Fibroblast of lung (primary cell): ENCODE results near the gene ABCA10. TPM values are rescaled to one million over a fixed set of nuclear protein-coding genes. Genes with fewer than 3 reads are reported as not detected.

Experiments used
- DNase-seq, 2 donors: peaks; one replicate each; pipeline versions ENCODE4 v3.0.0 to v3.0.0-alpha.2; 2010; ENCODE audit warnings: low read depth in 2 of 2
- H2AFZ ChIP-seq: 2 replicates; pipeline ENCODE4 v1.5.1; 2012; ENCODE audit warnings: low read length, control low read depth, inconsistent platforms
- H3K27ac ChIP-seq: 2 replicates; pipeline ENCODE4 v1.5.1; 2011; ENCODE audit warnings: low read length, control low read depth; ENCODE audit not compliant: insufficient read depth
- H3K27me3 ChIP-seq: 2 replicates; pipeline ENCODE4 v1.5.1; 2011; ENCODE audit warnings: mild to moderate bottlenecking, low read length; ENCODE audit not compliant: control insufficient read depth, insufficient read depth
- H3K36me3 ChIP-seq: 2 replicates; pipeline ENCODE4 v1.5.1; 2011; ENCODE audit warnings: low read length; ENCODE audit not compliant: control insufficient read depth, insufficient read depth
- H3K4me1 ChIP-seq: 2 replicates; pipeline ENCODE4 v1.5.1; 2011; ENCODE audit warnings: low read length; ENCODE audit not compliant: control insufficient read depth, insufficient read depth; ENCODE audit errors: extremely low read depth
- H3K4me2 ChIP-seq: 2 replicates; pipeline ENCODE4 v1.5.1; 2011; ENCODE audit warnings: low read length, control low read depth; ENCODE audit not compliant: insufficient read depth; ENCODE audit errors: extremely low read depth
- H3K4me3 ChIP-seq, 4 experiments: fragments of 200-600 bp in 1 of 4; sonication (generic) in 1 of 4; replicated peaks in 1 of 4; 2 replicates each; pipeline ENCODE4 v1.5.1; 2011 to 2016; ENCODE audit warnings: low read length in 4 of 4, low read depth in 3 of 4, mild to moderate bottlenecking in 3 of 4, control low read depth in 2 of 4, inconsistent platforms in 1 of 4, mixed read lengths in 1 of 4; ENCODE audit not compliant: insufficient read depth in 1 of 4; ENCODE audit errors: control extremely low read depth in 1 of 4
- H3K79me2 ChIP-seq: 2 replicates; pipeline ENCODE4 v1.5.1; 2012; ENCODE audit warnings: mild to moderate bottlenecking, low read length, inconsistent platforms; ENCODE audit not compliant: control insufficient read depth, insufficient read depth
- H3K9ac ChIP-seq: 2 replicates; pipeline ENCODE4 v1.5.1; 2011; ENCODE audit warnings: mild to moderate bottlenecking, low read length, control low read depth; ENCODE audit not compliant: insufficient read depth
- H3K9me3 ChIP-seq: 2 replicates; pipeline ENCODE4 v1.5.1; 2012; ENCODE audit warnings: low read depth, low read length; ENCODE audit not compliant: control insufficient read depth, insufficient read depth
- H4K20me1 ChIP-seq: 2 replicates; pipeline ENCODE4 v1.5.1; 2011; ENCODE audit warnings: low read length; ENCODE audit not compliant: control insufficient read depth, insufficient read depth; ENCODE audit errors: extremely low read depth
- EZH2 ChIP-seq: IDR thresholded peaks from 2 replicates; pipeline ENCODE4 v1.5.1; 2012; ENCODE audit warnings: low read length, control low read depth, mild to moderate bottlenecking; ENCODE audit errors: missing control alignments
- polyA plus RNA-seq, 2 donors: library from polyadenylated mRNA; depleted of rRNA in 1 of 2; stranded (reverse) in 1 of 2; unstranded in 1 of 2; fragments of >200 nt; gene quantifications; 2 replicates each; pipeline ENCODE4 v1.2.1, GENCODE V29; 2011 to 2012; ENCODE audit warnings: missing spikeins in 1 of 2
- total RNA-seq: library from RNA; depleted of rRNA; stranded (reverse); fragments of >200 nt; gene quantifications from 2 replicates; pipeline ENCODE4 v1.2.1, GENCODE V29; 2014
- TF ChIP-seq, protein P1 (sequence below), 2 donors: IDR thresholded peaks in 1 of 2; conservative IDR thresholded peaks in 1 of 2; 1 replicate in 1 of 2; 2 replicates in 1 of 2; pipeline ENCODE4 v1.5.1; 2011 to 2012; ENCODE audit warnings: low read length in 2 of 2, control low read depth in 1 of 2, inconsistent platforms in 1 of 2, low read depth in 1 of 2, mild to moderate bottlenecking in 1 of 2

ABCA10 gene
- total and polyA plus RNA-seq, 2 donors (not counting 1 experiment from before 2014, with no cell fraction given), result 0.64 to 2.8 TPM

GRCh38 chr17:69147460-69147859 lies 81.2 kb downstream of the ABCA10 start:
- H2AFZ ChIP-seq, result no peak overlapping the region

DNA sequence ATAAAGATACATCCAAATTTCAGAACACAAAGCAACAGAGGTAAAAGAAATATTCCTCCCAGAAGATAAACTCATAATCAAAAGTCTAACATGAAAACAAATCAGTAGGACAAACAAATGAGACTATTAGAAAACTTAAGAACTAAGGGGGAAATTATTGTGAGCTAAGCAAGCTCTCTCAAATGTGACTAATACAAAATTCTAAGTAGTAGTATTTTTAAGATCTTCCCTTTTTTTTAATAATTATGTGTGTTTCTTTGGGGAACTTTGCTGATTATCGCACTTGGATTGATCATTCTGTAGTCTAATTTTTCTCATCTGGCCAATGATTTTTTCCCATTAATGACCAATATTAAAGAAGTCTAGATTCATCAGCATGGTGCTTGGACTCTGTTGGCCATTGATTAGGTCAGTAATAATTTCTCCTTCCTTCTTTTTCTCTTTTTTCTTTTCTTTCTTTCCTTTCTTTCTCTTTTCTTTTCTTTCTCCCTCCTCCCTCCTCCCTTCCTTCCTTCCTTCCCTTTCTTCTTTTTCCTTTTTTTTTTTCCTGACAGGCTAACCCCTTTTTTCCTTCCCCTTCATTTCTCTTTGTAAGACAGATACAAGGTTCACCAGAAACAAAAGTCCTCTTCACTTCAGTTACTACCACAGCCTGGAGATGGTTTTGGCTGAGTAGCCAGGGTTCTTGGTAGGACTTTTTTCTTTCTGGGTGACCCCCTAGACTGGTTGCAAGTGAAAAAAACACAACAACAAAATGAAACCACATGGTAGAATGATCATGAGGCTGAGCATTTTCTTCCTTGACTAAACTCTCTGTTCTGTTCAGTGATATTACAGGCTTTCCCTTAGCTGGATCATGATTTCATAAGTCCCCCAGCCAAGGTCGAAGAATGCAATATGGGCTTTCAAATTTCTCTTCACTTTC lies 84.0 kb downstream of the ABCA10 start:
- DNase-seq, result no peak
- H3K36me3 ChIP-seq, result no peaks in the 10 kb centered on the region
- H3K27me3 ChIP-seq, result no peaks in the 10 kb centered on the region
- no peak overlapping the region for H3K4me2 ChIP-seq
- H3K27ac ChIP-seq, result no peak overlapping the region
- H2AFZ ChIP-seq, result peak overlapping the region; percentile 14
- peaks cover 2% of the 10 kb centered on the region for H3K4me1 ChIP-seq
- no peak overlapping the region for H3K4me3 ChIP-seq
- H3K9me3 ChIP-seq, result no peaks in the 10 kb centered on the region
- no peak for TF ChIP-seq EZH2
- H3K9ac ChIP-seq, result no peak overlapping the region
- no peaks in the 10 kb centered on the region for H4K20me1 ChIP-seq
- H3K79me2 ChIP-seq, result no peaks in the 10 kb centered on the region

More at GRCh38 chr17:69147460-69147859, 81.2 kb downstream of the ABCA10 start:
- H3K4me1 ChIP-seq, result no peaks in the 10 kb centered on the region
- H3K9ac ChIP-seq, result no peak overlapping the region
- H4K20me1 ChIP-seq, result no peaks in the 10 kb centered on the region
- no peaks in the 10 kb centered on the region for H3K9me3 ChIP-seq
- H3K4me2 ChIP-seq, result no peak overlapping the region
- H3K36me3 ChIP-seq, result no peaks in the 10 kb centered on the region
- TF ChIP-seq, protein P1, sequence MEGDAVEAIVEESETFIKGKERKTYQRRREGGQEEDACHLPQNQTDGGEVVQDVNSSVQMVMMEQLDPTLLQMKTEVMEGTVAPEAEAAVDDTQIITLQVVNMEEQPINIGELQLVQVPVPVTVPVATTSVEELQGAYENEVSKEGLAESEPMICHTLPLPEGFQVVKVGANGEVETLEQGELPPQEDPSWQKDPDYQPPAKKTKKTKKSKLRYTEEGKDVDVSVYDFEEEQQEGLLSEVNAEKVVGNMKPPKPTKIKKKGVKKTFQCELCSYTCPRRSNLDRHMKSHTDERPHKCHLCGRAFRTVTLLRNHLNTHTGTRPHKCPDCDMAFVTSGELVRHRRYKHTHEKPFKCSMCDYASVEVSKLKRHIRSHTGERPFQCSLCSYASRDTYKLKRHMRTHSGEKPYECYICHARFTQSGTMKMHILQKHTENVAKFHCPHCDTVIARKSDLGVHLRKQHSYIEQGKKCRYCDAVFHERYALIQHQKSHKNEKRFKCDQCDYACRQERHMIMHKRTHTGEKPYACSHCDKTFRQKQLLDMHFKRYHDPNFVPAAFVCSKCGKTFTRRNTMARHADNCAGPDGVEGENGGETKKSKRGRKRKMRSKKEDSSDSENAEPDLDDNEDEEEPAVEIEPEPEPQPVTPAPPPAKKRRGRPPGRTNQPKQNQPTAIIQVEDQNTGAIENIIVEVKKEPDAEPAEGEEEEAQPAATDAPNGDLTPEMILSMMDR (conservative IDR thresholded peaks at IDR 0.05 in 1 of 2, IDR thresholded peaks at IDR 0.05 in 1 of 2; ENCODE audit: low read depth in 1 of 2, low read length in 2 of 2), result no peak
- TF ChIP-seq EZH2, result no peak
- H3K79me2 ChIP-seq, result no peaks in the 10 kb centered on the region
- DNase-seq, result no peak
- H3K27ac ChIP-seq, result no peak overlapping the region
- H3K4me3 ChIP-seq, result no peak overlapping the region
- H3K27me3 ChIP-seq, result no peaks in the 10 kb centered on the region

DNA sequence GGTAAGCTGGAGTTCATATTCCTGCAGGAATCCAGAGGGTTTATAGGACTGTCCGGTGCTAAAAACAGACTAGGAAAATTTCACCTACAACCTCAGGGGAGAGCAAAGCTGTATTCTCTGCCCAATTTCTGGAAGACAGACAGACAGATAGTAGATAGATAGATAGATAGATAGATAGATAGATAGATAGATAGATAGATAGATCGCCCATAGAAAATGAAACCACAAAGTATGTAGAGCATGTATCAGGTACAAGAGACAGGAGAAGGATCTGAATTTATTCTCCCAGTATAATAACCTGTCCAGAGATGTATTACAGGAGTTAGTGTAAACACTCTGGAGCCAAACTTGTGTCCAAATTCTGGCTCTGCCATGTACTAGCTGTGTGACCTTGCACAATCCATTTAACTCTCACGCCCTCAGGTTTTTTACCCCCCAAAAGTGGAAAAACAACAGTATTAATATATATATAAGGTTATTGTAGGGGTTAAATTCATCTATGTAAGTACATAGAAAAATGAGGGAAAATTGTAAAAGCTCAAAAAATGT lies 84.9 kb downstream of the ABCA10 start:
- Histone ChIP-seq H3K9me3 (no peaks in the 10 kb centered on the region), H3K27me3 (no peaks in the 10 kb centered on the region), H3K79me2 (no peaks in the 10 kb centered on the region), H3K4me2 (no peak overlapping the region), H3K9ac (no peak overlapping the region), H3K36me3 (no peaks in the 10 kb centered on the region), H3K4me1 (peaks cover 2% of the 10 kb centered on the region), H4K20me1 (no peaks in the 10 kb centered on the region), H2AFZ (no peak overlapping the region), H3K27ac (no peak overlapping the region), H3K4me3 (no peak overlapping the region)
- DNase-seq, result no peak
- TF ChIP-seq, protein P1 (conservative IDR thresholded peaks at IDR 0.05 in 1 of 2, IDR thresholded peaks at IDR 0.05 in 1 of 2; ENCODE audit: low read depth in 1 of 2, low read length in 2 of 2), result no peak
- TF ChIP-seq EZH2, result no peak
